ENCODE measurements around the gene BORA. TPM values are rescaled to one million over a fixed set of nuclear protein-coding genes. Genes with fewer than 3 reads are reported as not detected.
A peak's percentile ranks its signal among the peaks of the same experiment; 100 is the strongest.

The BORA gene
- total and polyA plus RNA-seq, 2 of the 13 experiments (the other 11 are each of a cell fraction or from before 2014, with no cell fraction given), result 4.0 to 17.4 TPM

DNA sequence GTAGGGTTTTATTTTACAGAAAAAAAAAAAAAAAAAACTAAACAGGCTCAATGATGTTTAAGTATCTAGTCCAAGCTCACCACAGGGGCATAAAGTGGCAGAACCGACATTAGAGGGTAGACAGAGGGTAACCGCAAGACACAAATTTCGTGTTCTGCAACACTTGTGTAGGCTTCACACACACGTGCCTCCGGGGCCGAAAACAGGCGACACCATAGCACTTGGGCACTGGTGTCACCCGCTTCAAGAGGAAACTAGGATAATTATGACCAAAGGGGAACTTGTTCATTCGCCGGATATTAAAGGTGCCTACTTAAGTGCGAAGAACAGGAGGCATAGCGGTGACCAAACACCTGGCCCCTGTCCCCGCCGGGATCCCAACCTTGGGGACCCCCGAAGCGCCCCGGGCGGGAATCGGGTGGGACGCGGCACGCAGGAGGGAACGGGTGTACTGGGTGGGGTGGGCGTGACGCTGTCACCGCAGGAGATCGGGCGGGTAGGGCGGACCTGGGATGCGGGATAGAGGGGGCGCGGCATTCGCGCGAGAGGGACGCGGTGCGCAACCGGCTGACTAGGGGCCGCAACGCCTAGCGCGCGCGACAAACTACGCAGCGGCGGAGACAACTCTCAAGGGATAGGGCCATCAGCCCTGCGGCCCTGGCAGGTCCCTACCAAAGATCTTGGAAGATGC, 852 bp upstream of the BORA start (continued):
- TF ChIP-seq, protein P1, sequence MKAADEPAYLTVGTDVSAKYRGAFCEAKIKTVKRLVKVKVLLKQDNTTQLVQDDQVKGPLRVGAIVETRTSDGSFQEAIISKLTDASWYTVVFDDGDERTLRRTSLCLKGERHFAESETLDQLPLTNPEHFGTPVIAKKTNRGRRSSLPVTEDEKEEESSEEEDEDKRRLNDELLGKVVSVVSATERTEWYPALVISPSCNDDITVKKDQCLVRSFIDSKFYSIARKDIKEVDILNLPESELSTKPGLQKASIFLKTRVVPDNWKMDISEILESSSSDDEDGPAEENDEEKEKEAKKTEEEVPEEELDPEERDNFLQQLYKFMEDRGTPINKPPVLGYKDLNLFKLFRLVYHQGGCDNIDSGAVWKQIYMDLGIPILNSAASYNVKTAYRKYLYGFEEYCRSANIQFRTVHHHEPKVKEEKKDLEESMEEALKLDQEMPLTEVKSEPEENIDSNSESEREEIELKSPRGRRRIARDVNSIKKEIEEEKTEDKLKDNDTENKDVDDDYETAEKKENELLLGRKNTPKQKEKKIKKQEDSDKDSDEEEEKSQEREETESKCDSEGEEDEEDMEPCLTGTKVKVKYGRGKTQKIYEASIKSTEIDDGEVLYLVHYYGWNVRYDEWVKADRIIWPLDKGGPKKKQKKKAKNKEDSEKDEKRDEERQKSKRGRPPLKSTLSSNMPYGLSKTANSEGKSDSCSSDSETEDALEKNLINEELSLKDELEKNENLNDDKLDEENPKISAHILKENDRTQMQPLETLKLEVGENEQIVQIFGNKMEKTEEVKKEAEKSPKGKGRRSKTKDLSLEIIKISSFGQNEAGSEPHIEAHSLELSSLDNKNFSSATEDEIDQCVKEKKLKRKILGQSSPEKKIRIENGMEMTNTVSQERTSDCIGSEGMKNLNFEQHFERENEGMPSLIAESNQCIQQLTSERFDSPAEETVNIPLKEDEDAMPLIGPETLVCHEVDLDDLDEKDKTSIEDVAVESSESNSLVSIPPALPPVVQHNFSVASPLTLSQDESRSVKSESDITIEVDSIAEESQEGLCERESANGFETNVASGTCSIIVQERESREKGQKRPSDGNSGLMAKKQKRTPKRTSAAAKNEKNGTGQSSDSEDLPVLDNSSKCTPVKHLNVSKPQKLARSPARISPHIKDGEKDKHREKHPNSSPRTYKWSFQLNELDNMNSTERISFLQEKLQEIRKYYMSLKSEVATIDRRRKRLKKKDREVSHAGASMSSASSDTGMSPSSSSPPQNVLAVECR (CRISPR knock-in tag; IDR thresholded peaks at IDR 0.05; ENCODE audit: borderline replicate concordance), result no peak; the same call in 1 of the 2 replicates
- no peak for TF ChIP-seq ZNF44 (CRISPR knock-in tag; IDR thresholded peaks at IDR 0.05)
- TF ChIP-seq KLF9 (CRISPR knock-in tag; IDR thresholded peaks at IDR 0.05; ENCODE audit: low read depth), result peak; percentile 61; the same call in 1 of the 2 replicates
- TF ChIP-seq, protein P2, sequence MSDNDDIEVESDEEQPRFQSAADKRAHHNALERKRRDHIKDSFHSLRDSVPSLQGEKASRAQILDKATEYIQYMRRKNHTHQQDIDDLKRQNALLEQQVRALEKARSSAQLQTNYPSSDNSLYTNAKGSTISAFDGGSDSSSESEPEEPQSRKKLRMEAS (IDR thresholded peaks at IDR 0.05), result peak; percentile 32; the same call in 1 of the 2 replicates
- TF ChIP-seq, protein P3, sequence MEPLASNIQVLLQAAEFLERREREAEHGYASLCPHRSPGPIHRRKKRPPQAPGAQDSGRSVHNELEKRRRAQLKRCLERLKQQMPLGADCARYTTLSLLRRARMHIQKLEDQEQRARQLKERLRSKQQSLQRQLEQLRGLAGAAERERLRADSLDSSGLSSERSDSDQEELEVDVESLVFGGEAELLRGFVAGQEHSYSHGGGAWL (CRISPR knock-in tag; IDR thresholded peaks at IDR 0.05), result no peak; the same call in 1 of the 2 replicates
- TF ChIP-seq, protein P4, sequence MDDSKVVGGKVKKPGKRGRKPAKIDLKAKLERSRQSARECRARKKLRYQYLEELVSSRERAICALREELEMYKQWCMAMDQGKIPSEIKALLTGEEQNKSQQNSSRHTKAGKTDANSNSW (CRISPR knock-in tag; IDR thresholded peaks at IDR 0.05; ENCODE audit: borderline replicate concordance), result no peak
- TF ChIP-seq ZNF501 (CRISPR knock-in tag; IDR thresholded peaks at IDR 0.05), result no peak
- TF ChIP-seq SALL1 (CRISPR knock-in tag; IDR thresholded peaks at IDR 0.05), result no peak
- TF ChIP-seq LCORL (IDR thresholded peaks at IDR 0.05), result no peak
- 0 out of 2 replicates have a peak, but pooled peaks have one; percentile 12 for TF ChIP-seq LCORL (CRISPR knock-in tag; IDR thresholded peaks at IDR 0.05)
- no peak for TF ChIP-seq JUND (CRISPR knock-in tag; IDR thresholded peaks at IDR 0.05)
- TF ChIP-seq, protein P5, sequence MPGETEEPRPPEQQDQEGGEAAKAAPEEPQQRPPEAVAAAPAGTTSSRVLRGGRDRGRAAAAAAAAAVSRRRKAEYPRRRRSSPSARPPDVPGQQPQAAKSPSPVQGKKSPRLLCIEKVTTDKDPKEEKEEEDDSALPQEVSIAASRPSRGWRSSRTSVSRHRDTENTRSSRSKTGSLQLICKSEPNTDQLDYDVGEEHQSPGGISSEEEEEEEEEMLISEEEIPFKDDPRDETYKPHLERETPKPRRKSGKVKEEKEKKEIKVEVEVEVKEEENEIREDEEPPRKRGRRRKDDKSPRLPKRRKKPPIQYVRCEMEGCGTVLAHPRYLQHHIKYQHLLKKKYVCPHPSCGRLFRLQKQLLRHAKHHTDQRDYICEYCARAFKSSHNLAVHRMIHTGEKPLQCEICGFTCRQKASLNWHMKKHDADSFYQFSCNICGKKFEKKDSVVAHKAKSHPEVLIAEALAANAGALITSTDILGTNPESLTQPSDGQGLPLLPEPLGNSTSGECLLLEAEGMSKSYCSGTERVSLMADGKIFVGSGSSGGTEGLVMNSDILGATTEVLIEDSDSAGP (CRISPR knock-in tag; IDR thresholded peaks at IDR 0.05; ENCODE audit: borderline replicate concordance), result no peak
- peak; percentile 30; the same call in 1 of the 2 replicates for TF ChIP-seq KLF12 (CRISPR knock-in tag; IDR thresholded peaks at IDR 0.05; ENCODE audit: borderline replicate concordance)
- TF ChIP-seq, protein P6, sequence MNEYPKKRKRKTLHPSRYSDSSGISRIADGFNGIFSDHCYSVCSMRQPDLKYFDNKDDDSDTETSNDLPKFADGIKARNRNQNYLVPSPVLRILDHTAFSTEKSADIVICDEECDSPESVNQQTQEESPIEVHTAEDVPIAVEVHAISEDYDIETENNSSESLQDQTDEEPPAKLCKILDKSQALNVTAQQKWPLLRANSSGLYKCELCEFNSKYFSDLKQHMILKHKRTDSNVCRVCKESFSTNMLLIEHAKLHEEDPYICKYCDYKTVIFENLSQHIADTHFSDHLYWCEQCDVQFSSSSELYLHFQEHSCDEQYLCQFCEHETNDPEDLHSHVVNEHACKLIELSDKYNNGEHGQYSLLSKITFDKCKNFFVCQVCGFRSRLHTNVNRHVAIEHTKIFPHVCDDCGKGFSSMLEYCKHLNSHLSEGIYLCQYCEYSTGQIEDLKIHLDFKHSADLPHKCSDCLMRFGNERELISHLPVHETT (CRISPR knock-in tag; conservative IDR thresholded peaks at IDR 0.05), result no peak
- TF ChIP-seq GATA4 (IDR thresholded peaks at IDR 0.05; ENCODE audit: borderline replicate concordance, low read depth), result no peak
- TF ChIP-seq ZBTB38 (CRISPR knock-in tag; IDR thresholded peaks at IDR 0.05), result no peak
- TF ChIP-seq ZFP36L2 (CRISPR knock-in tag; IDR thresholded peaks at IDR 0.05), result no peak
- no peak for TF ChIP-seq ZNF556 (CRISPR knock-in tag; IDR thresholded peaks at IDR 0.05; ENCODE audit: borderline replicate concordance)
- TF ChIP-seq ZNF546 (CRISPR knock-in tag; conservative IDR thresholded peaks at IDR 0.05), result no peak
- TF ChIP-seq, protein P7, sequence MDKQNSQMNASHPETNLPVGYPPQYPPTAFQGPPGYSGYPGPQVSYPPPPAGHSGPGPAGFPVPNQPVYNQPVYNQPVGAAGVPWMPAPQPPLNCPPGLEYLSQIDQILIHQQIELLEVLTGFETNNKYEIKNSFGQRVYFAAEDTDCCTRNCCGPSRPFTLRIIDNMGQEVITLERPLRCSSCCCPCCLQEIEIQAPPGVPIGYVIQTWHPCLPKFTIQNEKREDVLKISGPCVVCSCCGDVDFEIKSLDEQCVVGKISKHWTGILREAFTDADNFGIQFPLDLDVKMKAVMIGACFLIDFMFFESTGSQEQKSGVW (CRISPR knock-in tag; IDR thresholded peaks at IDR 0.05; ENCODE audit: borderline replicate concordance), result 0 out of 2 replicates have a peak, but pooled peaks have one; percentile 83
- TF ChIP-seq ZNF335 (CRISPR knock-in tag; IDR thresholded peaks at IDR 0.05), result no peak
